ENCODE data around the gene COL3A1. TPM values are rescaled to one million over a fixed set of nuclear protein-coding genes. Genes with fewer than 3 reads are reported as not detected.

COL3A1 gene
- total and polyA plus RNA-seq, 10 donors, result 24.9 to 397 (median 153) TPM

DNA sequence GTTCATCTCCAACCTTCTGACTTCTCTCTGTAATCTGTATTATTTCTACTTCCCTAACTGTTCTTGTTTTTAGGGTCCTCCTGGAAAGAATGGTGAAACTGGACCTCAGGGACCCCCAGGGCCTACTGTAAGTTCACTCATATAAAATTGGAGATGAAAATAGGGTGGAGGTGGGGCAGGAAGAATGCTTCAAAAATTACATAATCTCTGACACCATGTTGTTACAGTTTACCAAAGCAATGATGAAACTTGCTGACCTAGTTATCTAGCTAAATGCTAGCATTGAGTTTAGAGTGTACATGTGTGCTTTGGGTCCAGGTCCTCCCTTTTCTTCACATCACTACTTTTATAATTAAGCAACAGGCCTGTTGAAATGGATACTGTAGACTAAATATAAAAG lies 23.1 kb downstream of the COL3A1 start:
- intact Hi-C loops (cut with DNase I; ENCODE audit: low total_unique reads), result no loop called here

GRCh38 chr2:189000221-189000620 lies 26.0 kb downstream of the COL3A1 start:
- Histone ChIP-seq H3K27ac (no peak overlapping the region), H3K4me3 (no peak overlapping the region), H3K27me3 (replicated peaks in 1 of 7) (no peaks in the 10 kb centered on the region), H3K9me3 (no peaks in the 10 kb centered on the region), H3K36me3 (peaks cover 0 to 12% (median 0%) of the 10 kb centered on the region in 6 donors), H3K4me1 (no peaks in the 10 kb centered on the region)
- DNase-seq, result no peak
- no peak for TF ChIP-seq POLR2A (IDR thresholded peaks at IDR 0.05)
- TF ChIP-seq, protein P1, sequence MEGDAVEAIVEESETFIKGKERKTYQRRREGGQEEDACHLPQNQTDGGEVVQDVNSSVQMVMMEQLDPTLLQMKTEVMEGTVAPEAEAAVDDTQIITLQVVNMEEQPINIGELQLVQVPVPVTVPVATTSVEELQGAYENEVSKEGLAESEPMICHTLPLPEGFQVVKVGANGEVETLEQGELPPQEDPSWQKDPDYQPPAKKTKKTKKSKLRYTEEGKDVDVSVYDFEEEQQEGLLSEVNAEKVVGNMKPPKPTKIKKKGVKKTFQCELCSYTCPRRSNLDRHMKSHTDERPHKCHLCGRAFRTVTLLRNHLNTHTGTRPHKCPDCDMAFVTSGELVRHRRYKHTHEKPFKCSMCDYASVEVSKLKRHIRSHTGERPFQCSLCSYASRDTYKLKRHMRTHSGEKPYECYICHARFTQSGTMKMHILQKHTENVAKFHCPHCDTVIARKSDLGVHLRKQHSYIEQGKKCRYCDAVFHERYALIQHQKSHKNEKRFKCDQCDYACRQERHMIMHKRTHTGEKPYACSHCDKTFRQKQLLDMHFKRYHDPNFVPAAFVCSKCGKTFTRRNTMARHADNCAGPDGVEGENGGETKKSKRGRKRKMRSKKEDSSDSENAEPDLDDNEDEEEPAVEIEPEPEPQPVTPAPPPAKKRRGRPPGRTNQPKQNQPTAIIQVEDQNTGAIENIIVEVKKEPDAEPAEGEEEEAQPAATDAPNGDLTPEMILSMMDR (IDR thresholded peaks at IDR 0.05 in 8 of 11, conservative IDR thresholded peaks at IDR 0.05 in 3 of 11), result no peak
- no peak for TF ChIP-seq POLR2AphosphoS5 (IDR thresholded peaks at IDR 0.05)
- intact Hi-C loops (cut with DNase I; ENCODE audit: low total_unique reads), result no loop called here

More for the DNA sequence above, 23.1 kb downstream of the COL3A1 start:
- no peak overlapping the region for H3K27ac ChIP-seq
- TF ChIP-seq POLR2A (IDR thresholded peaks at IDR 0.05) (no peak), POLR2AphosphoS5 (IDR thresholded peaks at IDR 0.05) (no peak)
- TF ChIP-seq, protein P1 (IDR thresholded peaks at IDR 0.05 in 8 of 11, conservative IDR thresholded peaks at IDR 0.05 in 3 of 11), result no peak
- no peaks in the 10 kb centered on the region for H3K9me3 ChIP-seq
- no peak overlapping the region for H3K4me3 ChIP-seq
- no peaks in the 10 kb centered on the region for H3K27me3 ChIP-seq (replicated peaks in 1 of 7)
- H3K4me1 ChIP-seq, result no peaks in the 10 kb centered on the region
- peaks cover 0 to 27% (median 0%) of the 10 kb centered on the region in 6 donors for H3K36me3 ChIP-seq
- no peak for DNase-seq

- 20 to 29% (median 22%) methylated on average over 1 of the region's 1 CpG for WGBS, 5 donors
- Histone ChIP-seq H3K27ac (peak overlapping the region in 1 of 8 donors; percentile 4), H3K4me1 (no peaks in the 10 kb centered on the region), H3K9me3 (no peaks in the 10 kb centered on the region), H3K36me3 (peaks cover 0 to 16% (median 0%) of the 10 kb centered on the region in 6 donors), H3K27me3 (replicated peaks in 1 of 7) (no peaks in the 10 kb centered on the region), H3K4me3 (no peak overlapping the region)
- intact Hi-C loops (cut with DNase I; ENCODE audit: low total_unique reads), result no loop called here
- no peak for DNase-seq
- TF ChIP-seq, protein P1 (IDR thresholded peaks at IDR 0.05 in 8 of 11, conservative IDR thresholded peaks at IDR 0.05 in 3 of 11), result no peak
- TF ChIP-seq POLR2AphosphoS5 (IDR thresholded peaks at IDR 0.05), result no peak
These were observed 27.9 kb downstream of the COL3A1 start for GRCh38 chr2:189002079-189002478.

- Histone ChIP-seq H3K4me3 (no peak overlapping the region), H3K36me3 (peaks cover 0 to 28% (median 0%) of the 10 kb centered on the region in 6 donors), H3K9me3 (no peaks in the 10 kb centered on the region), H3K4me1 (no peaks in the 10 kb centered on the region), H3K27me3 (replicated peaks in 1 of 7) (no peaks in the 10 kb centered on the region), H3K27ac (no peak overlapping the region)
- TF ChIP-seq, protein P1 (IDR thresholded peaks at IDR 0.05 in 8 of 11, conservative IDR thresholded peaks at IDR 0.05 in 3 of 11), result no peak
- no peak for TF ChIP-seq POLR2A (IDR thresholded peaks at IDR 0.05)
- no peak for TF ChIP-seq POLR2AphosphoS5 (IDR thresholded peaks at IDR 0.05)
- WGBS, 5 donors, result 86 to 91% (median 88%) methylated on average over 9 of the region's 9 CpGs
- DNase-seq, result no peak
- intact Hi-C loops (cut with DNase I; ENCODE audit: low total_unique reads), result no loop called here
These were observed 34.5 kb downstream of the COL3A1 start for GRCh38 chr2:189008555-189009262.
